Transverse colon (tissue), 4 donors: Measurements from ENCODE around the gene TMEM209. TPM values are rescaled to one million over a fixed set of nuclear protein-coding genes. Genes with fewer than 3 reads are reported as not detected.

Experiments
- DNase-seq: peaks from one replicate; pipeline ENCODE4 v3.0.0-alpha.2; 2019
- H3K27ac ChIP-seq, 4 donors: fragments of 200-600 bp; sonication (generic); 2 replicates each; pipeline ENCODE4 v1.5.1; 2016 to 2018; ENCODE audit warnings: inconsistent platforms in 4 of 4
- H3K27me3 ChIP-seq: fragments of 200-600 bp; sonication (generic); 2 replicates; pipeline ENCODE4 v1.5.1; 2017; ENCODE audit warnings: inconsistent platforms
- H3K36me3 ChIP-seq, 4 donors: fragments of 200-600 bp; sonication (generic); 2 replicates each; pipeline ENCODE4 v1.5.1; 2017 to 2019; ENCODE audit warnings: inconsistent platforms in 4 of 4
- H3K4me1 ChIP-seq, 4 donors: fragments of 200-600 bp; sonication (generic); 2 replicates each; pipeline ENCODE4 v1.5.1; 2017 to 2020; ENCODE audit warnings: inconsistent platforms in 4 of 4
- H3K4me3 ChIP-seq, 4 donors: fragments of 200-600 bp; sonication (generic); 1 replicate in 1 of 4; 2 replicates in 3 of 4; pipeline versions ENCODE4 v1.5.1 to v1.6.1; 2017 to 2019; ENCODE audit warnings: inconsistent platforms in 4 of 4
- H3K9me3 ChIP-seq, 2 donors: fragments of 200-600 bp; sonication (generic); 2 replicates each; pipeline ENCODE4 v1.5.1; 2017 to 2019; ENCODE audit warnings: inconsistent platforms in 2 of 2
- CTCF ChIP-seq, 5 experiments: fragments of 200-600 bp in 3 of 5; fragments of 450-650 bp in 2 of 5; sonication (generic) in 3 of 5; IDR thresholded peaks; 1 replicate in 2 of 5; 2 replicates in 3 of 5; pipeline ENCODE4 v1.5.1; 2016 to 2017; ENCODE audit warnings: antibody characterized with exemption in 5 of 5, inconsistent platforms in 3 of 5, mild to moderate bottlenecking in 2 of 5, moderate library complexity in 1 of 5
- EP300 ChIP-seq: sonication (generic); formaldehyde crosslinking; IDR thresholded peaks from one replicate; pipeline ENCODE4 v1.6.1; 2017; ENCODE audit warnings: antibody characterized with exemption, low read depth
- POLR2A ChIP-seq: fragments of 450-650 bp; IDR thresholded peaks from one replicate; pipeline ENCODE4 v1.6.1; 2016; ENCODE audit warnings: antibody characterized with exemption, mild to moderate bottlenecking, moderate library complexity
- POLR2AphosphoS5 ChIP-seq, 3 donors: sonication (generic); formaldehyde crosslinking; IDR thresholded peaks; one replicate each; pipeline ENCODE4 v1.6.1; 2016; ENCODE audit warnings: antibody characterized with exemption in 3 of 3
- WGBS, 2 donors: methylation state at CpG; one replicate each; pipeline ENCODE4 v1.1.5; 2018; ENCODE audit warnings: low coverage in 1 of 2; 5-methylcytosine and 5-hydroxymethylcytosine counted together
- in situ Hi-C, 4 donors: fragments of 200-750 bp; cut with MboI; loops; one replicate each; pipeline versions ENCODE4 v1.15.0 to v1.15.1; 2017; ENCODE audit warnings: low sequenced_read_pairs in 3 of 4, low pct_ligation_motif_present in 1 of 4, low pct_unique_long_range_greater_than_20kb in 1 of 4
- intact Hi-C: fragments of 100-400 bp; cut with DNase I; formaldehyde crosslinking; loops from one replicate; pipeline ENCODE4 v1.15.1; 2023; ENCODE audit warnings: low total_unique reads
- total RNA-seq, 4 donors: library from RNA; depleted of rRNA; stranded (reverse); fragments of >200 nt; gene quantifications; one replicate each; pipeline ENCODE4 v1.1.0, GENCODE V29; 2016

The TMEM209 gene
- total RNA-seq, 4 donors from 2014 or later = 8.6 to 57.5 (median 17.8) TPM

- H3K36me3 ChIP-seq = peaks cover 0 to 26% (median 5%) of the 10 kb centered on the region in 4 donors
- TF ChIP-seq EP300 = no peak
- TF ChIP-seq CTCF (IDR thresholded peaks at IDR 0.05) = no peak
- TF ChIP-seq POLR2A = no peak
- TF ChIP-seq POLR2AphosphoS5 (IDR thresholded peaks at IDR 0.05) = no peak
- H3K4me1 ChIP-seq = peaks cover 4 to 17% (median 12%) of the 10 kb centered on the region in 4 donors
- intact Hi-C loops = no loop called here
- no peak for DNase-seq
- in situ Hi-C loops = no loop called here
- H3K27me3 ChIP-seq = no peaks in the 10 kb centered on the region
- H3K4me3 ChIP-seq = no peak overlapping the region
- WGBS, 2 donors = 75 to 79% methylated on average over 5 of the region's 5 CpGs
- no peaks in the 10 kb centered on the region for H3K9me3 ChIP-seq
- no peak overlapping the region for H3K27ac ChIP-seq
Measured at GRCh38 chr7:130118294-130118693, 86.9 kb downstream of the TMEM209 start.

- H3K4me3 ChIP-seq = no peak overlapping the region
- 78 to 89% methylated on average over 2 of the region's 2 CpGs for WGBS, 2 donors
Measured at GRCh38 chr7:130114776-130115175, 90.4 kb downstream of the TMEM209 start.

More at GRCh38 chr7:130114776-130115175, 90.4 kb downstream of the TMEM209 start:
- in situ Hi-C loops (no loop called here), intact Hi-C loops (no loop called here)
- peak overlapping the region in 3 of 4 donors; percentile 51 to 67 (median 54) for H3K27ac ChIP-seq
- peaks cover 9 to 34% (median 15%) of the 10 kb centered on the region in 4 donors for H3K4me1 ChIP-seq
- H3K27me3 ChIP-seq = no peaks in the 10 kb centered on the region
- H3K36me3 ChIP-seq = peaks cover 0 to 4% (median 0%) of the 10 kb centered on the region in 4 donors
- TF ChIP-seq POLR2AphosphoS5 (IDR thresholded peaks at IDR 0.05) (no peak), EP300 (no peak), CTCF (IDR thresholded peaks at IDR 0.05) (no peak)
- no peak for DNase-seq
- H3K9me3 ChIP-seq = no peaks in the 10 kb centered on the region

Other genes with a start within 250 kb of the TMEM209 start
- gene ZC3HC1, start 154.0 kb downstream of the TMEM209 start, total RNA-seq = 10 to 100 TPM in 2 of 4 donors, 1 to 10 TPM in 2; 4.0 to 24.3 (median 8.7) TPM
- 10 to 100 TPM in 3 of 4 donors, 1 to 10 TPM in 1; 9.4 to 23.5 (median 15.6) TPM for gene KLHDC10, start 134.9 kb downstream of the TMEM209 start, total RNA-seq
- gene SSMEM1, start 2.5 kb upstream of the TMEM209 start, total RNA-seq = not detected
- 1 to 10 TPM in 1 of 4 donors, under 1 TPM in 1, not detected in 2; 0.48 to 1.6 TPM for gene CPA2, start 61.5 kb upstream of the TMEM209 start, total RNA-seq
- gene CPA4, start 87.8 kb upstream of the TMEM209 start, total RNA-seq = not detected
- gene CPA5, start 139.4 kb upstream of the TMEM209 start, total RNA-seq = not detected
- not detected for gene CPA1, start 175.1 kb upstream of the TMEM209 start, total RNA-seq
- 1 to 10 TPM in 2 of 4 donors, under 1 TPM in 1, not detected in 1; 0.75 to 4.8 (median 2.7) TPM for gene CEP41, start 235.6 kb upstream of the TMEM209 start, total RNA-seq